ENCODE results near the gene IL21.
A peak's percentile ranks its signal among the peaks of the same experiment; 100 is the strongest.

The IL21 gene

DNA sequence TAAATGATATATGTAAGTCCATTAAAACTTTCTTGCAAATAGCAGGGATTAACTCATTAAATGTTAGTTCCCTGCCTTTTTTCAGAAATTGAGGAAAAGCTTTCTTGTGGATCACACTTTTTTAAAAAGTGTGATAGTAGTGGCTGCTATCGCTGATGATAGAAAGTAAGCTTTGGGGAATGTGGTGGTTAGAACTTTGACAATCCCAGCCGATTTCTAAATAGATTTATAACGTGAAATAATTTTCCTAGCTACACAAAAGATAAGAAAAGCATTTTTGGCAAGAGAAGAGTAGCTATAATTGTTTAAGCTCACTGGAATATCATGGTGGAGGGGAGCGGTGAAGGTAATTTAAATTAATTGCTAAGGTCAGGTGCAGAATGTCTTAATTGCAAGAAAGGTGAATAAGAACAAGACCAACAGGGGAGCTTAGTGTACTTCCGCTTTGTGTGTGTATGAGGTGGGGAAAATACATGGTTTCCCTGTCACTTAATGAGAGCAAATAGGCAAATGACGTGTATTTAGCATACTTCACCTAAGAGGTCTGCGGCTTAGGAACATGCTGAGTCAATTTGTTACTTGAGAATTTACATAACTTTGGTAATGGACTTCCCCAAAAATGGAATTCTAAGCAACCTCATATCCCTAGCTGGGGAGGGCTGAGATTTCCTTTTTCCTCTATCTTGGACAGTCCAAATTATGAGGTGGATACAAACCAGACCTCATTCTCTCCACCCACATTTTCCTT is 11.7 kb upstream of the IL21 start:
- DNase-seq = no peak

DNA sequence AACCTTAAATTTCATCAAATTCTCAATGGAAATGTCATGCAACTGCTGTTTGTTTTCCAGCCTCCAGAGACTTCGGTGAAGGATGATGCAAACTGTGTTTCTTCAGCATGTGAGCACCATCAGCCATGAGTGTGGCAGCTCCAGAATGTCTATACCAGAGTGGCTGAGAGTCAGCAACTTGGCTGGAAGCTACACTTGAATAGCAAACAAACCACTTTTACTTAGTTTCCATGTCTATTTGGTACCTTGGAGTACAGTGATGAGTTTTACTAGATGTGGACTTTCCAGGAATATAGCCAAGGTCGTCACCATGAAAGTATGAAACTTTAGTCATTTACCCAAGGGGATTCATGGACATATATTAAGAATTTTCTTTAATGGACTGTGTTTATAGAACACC is 4.3 kb upstream of the IL21 start:
- no peak for DNase-seq

DNA sequence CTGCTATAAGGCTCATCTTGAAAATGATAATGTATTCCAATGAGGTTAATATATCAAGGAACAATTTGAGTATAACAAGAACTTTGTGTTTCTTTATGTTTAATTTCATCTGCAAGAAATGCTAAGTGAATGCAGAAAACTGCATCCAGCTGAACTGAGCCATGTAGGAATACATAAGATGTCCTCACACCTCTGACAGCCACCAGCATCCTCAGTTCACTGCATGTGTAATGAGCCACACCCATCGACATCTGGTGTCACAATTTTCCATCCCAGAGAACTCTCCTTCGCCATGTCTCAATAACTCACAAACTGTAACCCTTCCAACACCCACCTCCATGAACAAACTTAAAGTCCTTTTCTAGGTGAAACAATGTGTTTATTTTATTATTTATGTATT is 3.3 kb upstream of the IL21 start:
- DNase-seq = no peak

DNA sequence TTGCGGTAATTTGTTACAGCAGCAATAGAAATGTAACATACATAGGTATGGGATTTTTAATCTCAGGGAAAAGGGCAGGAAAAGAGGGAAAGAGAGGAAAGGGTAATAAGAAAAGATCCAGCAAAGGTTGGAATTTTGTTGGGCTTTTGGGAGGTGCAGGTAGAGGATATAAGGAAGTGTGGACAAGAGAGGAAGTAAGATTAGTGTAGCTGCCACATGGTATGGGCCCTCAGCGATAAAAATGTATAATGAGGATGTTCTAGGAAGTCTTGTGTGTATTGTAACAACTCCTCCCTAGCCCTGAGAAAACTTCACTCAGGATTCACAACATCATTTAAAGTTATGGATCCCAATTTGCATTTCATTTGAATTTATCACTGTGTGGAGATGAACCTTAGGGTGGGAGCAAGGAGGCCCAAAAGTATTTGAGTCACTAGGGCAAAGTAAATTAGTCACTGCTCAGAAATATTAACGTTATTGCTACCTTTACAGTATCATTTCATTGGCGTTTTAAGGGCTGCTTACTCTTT is 2.8 kb upstream of the IL21 start:
- DNase-seq = no peak

DNA sequence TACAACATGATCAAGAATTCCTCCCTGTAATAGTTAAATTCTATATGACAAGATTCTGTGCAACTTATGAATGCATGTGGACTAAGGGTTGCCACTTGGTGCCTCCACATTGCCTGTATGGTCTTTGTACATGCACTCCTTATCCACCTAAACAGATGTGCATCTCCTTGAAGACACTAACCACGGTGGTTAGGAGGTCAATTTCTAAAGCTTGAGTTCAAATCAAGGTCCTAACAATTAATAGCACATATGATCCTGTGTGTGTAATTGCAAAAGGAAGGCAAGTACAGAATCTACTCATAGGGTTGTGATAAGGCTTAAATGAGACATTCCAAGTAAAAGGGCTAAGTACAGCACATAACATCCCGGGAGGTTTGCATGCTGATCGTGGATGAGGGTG is 1.5 kb upstream of the IL21 start:
- DNase-seq = no peak

DNA sequence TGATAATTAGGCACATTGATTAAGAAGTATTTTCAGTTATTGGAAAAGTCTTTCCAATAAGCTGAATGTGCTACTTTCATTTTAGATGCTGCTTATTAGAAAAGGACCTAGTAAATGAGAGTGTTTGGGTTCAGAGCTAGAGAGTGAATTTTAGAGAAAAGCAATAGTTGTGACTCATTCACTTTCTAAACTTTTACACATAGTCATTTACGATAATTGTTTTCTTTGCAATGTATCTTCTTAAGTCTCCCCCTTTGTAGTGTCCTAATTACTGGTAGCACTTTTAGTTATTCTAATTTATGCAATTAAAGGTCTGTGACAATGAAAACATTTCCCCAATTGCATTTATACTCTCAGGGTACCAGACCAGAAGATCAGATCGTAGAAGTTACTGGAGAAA is 1.3 kb downstream of the IL21 start:
- no peak for DNase-seq

DNA sequence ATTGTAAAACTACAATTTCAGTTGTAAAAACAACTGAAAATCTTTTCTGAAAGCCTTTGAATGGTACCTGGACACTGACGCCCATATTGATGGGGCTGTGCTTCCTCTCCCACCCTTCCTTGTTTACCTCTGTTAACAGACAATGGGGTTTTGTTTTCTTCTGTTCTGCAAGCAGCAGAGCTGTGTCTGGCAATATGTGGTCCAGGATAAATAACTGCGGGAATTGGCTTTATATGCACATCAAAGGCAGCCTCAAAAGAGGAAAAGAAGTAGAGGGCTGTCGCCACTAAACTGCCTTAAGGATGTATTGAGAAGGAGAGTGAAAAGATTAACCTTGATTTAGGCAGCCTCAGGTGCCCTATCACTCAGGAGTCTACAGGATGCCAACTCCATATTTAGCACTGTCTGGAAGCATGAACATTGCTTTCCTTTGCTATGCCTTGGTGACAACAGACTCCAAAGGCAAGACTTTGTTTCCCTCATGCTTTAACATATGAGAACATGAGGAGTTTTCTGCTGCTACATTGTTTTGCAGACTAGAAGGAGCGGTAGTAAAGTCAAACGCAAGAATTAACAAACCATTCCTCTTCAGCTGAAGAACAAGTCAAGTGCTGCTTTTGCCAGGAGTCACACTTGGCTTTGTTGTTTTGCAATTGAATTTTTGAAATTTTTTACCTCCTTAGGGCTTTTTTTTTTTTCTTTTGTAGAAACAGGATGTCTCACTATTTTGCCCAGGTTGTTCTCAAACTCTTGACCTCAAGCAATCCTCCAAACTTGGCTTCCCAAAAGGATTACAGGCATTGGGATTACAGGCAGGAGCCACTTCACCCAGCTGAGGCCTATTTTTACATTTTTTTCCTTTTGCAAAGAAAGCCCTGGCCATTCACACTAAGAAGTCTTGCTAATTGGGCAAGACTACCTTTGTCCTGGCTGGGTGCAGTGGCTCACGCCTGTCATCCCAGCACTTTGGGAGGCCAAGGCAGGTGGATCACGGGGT is 3.0 kb downstream of the IL21 start:
- DNase-seq = no peak

DNA sequence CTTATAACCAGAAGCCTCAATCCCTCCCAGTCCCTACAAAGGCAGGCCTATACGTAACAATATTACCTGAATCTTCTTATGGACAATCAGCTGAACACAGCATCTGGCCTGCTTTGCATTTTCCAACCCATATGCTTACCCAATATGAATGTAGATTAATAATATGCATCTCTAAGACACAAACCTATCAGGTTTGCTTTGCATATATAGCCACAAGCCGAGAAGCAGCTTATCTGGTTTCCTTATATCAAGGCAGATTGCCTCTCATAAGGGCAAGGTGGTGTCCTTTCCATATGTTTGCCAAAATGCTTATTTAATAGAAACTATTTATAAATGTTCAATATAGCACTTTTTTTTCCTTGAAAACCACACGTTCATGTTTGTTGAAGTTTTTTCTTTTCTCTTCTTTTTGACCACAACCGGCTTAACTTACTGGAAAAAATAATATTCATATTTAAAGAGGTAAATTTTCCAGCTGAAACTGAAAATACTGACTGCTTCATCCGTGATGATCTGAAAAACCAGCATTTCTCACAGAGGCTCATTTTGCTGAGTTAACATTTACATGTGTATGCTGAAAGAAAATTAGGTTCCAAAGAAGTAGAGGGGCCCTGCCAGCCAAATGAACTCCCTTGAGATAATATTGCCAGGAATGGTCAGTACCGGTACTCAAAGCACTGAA is 3.8 kb downstream of the IL21 start:
- no peak for DNase-seq

DNA sequence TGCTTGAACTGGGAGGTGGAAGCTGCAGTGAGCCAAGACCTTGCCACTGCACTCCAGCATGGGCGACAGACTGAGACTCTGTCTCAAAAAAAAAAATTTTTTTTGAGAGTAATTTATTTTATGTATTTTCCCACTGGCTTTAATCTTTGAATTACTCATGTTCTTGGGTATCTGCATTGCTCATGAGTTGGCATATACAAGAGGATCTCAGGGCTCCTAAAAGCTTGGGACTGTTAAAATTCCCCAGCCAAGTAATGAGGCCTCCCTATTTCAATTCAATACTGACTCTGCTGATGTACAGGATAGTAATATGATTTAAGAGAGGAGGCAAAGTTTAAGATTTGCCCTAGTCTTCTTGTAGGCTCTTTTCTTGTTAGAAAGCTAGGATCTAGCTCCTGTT is 6.2 kb downstream of the IL21 start:
- DNase-seq = no peak

DNA sequence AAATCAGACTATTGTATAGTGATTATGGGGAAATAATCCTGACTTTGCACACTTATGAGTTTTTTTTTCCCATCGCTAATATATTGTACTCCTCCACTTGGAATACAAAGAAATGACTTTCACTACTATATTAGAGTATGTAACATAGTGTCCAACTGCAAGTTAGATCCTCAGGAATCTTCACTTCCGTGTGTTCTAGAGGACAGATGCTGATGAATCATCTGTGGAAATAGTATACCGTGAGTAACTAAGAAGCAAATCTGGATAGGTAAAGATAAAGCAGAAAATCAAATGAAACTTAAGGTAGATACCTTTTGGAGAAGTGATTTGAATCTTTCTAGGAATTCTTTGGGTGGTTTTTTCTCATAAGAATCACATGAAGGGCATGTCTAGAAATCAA is 8.3 kb downstream of the IL21 start:
- no peak for DNase-seq

DNA sequence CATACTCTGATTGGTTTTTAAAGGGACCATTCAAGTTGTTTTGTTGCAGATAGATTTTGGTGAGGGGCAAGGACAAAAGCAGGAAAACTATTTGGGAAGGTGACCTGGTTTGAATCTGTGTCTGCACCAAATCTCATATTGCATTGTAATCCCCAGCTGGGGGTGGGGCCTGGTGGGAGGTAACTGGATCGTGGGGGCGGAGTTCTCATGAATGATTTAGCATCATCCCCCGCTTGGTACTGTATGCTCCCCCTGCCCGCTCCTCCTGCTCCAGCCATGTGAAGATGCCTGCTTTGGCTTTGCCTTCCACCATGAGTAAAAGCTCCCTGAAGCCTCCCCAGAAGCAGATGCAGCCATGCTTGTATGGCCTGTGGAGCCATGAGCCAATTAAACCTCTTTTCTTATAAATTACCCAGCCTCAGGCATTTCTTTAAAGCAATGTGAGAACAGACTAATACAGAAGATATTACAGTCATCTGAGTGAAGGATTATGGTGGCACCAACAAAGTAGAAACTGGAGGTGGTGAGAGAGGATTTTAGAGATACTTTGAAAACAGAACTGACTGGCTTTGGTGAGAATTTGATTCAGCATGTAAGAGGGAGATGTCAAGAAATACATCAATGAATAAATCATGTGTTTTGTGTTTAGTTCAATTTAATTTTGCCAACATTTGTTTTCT is 14.4 kb downstream of the IL21 start:
- DNase-seq = no peak

DNA sequence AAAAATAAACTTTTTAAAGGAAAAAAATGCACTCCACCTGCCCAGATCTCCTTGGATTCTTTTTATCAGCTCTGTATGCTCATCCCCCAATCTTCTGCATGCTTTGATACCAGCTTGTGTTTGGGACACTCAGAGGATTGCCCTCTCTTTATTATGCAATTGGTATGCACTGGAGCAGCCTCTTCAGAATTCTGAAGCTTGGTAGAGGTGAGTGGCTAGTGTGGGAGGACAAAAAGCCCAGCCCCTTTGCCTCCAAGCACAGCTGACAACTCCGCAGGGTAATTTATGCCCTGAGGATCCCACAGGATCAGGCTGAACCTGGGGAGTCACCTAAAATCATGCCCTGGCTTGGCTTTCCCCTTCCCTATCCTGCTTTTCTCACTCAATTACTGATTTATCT is 16.7 kb downstream of the IL21 start:
- no peak for DNase-seq

DNA sequence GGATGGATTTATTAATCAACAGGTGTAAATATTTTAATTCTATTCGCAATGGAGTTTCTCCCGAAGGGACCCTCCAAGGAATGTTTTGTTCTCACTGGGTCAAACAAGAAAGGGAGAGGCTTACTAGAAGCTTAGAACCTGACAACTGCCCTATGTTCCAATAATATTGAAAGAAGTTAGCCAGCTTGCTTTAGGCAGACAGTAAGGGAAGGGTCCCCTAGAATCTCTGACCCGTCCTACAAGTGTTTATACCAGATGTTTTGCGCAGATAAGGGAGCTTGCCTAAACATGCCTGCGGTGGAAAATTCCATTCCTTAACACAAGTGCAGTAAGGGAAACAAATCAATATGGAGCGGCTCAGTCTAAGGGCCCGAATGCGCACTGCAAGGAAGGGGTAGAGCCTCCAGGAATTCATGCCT is 17.7 kb downstream of the IL21 start:
- DNase-seq = no peak

DNA sequence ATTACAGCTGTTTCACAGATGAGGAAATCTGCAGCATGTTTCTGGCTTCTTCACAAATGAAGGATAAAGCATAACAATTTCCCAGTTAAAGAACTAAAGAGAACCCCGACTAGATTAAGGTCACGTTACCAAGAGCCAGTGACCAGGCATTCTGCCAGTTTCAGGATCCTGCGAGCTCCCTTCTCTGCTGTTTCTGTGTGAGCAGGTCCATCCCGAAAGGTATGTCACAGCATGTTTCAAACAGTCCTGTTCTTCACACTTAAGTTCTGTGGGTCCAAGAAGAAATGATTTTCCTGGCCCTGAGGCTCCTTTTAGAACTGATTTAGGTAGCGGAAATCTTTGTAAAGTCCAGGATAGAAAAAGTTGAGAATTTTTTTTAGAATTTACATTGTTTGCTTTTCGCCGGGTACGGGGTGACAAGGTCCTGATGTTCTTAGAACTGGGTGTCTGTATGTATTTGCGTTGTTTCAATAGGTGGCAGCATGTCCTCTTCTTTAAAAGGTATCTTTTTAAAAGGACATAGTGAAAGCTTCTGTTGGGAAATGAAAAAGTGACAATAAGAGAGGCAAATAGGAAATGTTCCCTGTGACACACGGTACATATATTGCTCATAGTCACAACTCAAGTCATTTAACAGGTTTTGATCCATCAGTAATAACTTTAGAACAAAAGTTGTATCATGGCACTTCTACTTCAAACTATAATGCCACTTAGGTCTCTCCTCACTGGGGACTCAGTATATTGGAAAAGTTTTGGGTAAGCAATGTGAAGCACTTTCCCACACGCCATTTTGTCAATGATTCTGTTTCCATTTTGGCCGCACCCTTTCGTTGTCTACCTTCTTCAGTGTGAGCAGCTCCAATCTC is 18.4 kb downstream of the IL21 start:
- peak; percentile 20 for DNase-seq

DNA sequence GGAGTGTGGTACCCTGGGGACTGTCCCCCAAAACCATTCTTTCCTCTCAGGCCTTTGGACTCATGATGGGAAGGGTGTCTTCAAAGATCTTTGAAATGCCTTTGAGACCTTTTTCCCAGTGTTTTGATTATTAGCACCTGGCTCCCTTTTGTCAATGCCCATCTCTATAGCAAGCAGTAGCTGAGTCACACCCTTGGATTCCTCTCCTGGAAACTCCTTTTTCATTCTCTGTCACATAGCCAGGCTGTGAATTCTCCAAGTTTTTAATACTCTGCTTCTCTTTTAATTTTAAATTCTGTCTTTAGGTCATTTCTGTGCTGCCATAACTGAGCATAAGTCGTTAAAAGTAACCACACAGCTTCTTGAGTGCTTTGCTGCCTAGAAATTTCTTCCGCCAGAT is 29.7 kb downstream of the IL21 start:
- DNase-seq = no peak

DNA sequence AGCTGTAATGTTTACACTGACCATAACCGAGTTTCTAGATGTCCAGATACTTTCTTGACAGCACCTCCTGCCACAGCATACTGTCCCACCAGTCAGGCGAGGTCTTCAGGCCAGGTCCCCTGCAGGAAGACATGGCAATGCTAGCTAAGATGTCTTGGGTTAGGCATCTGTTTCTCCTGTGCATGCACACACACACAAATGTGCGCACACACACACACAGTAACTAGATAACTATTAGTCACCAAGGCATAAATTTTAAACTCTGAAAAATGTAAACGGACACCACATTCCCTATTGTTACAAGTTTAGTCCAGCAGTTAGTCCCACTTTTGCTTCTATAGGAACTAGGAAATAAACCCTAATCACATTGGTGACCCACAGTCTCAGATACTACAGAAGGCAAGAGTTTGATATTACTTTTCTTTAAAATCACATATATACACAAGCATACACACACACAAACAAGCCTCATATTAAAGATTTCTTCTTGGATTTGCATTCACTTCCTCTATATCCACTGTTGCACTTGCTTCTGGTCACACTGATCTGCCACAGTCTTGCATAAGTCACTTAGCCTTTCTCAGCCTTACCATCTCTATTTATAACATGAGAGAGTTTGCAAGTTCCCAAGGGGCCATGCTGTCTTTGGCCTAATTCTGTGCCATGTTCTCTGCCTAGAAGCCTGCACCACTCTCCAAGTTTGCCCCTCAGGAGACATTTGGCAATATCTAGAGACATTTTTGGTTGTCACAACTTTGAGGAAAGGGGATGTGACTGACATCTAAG is 32.2 kb downstream of the IL21 start:
- DNase-seq = no peak

DNA sequence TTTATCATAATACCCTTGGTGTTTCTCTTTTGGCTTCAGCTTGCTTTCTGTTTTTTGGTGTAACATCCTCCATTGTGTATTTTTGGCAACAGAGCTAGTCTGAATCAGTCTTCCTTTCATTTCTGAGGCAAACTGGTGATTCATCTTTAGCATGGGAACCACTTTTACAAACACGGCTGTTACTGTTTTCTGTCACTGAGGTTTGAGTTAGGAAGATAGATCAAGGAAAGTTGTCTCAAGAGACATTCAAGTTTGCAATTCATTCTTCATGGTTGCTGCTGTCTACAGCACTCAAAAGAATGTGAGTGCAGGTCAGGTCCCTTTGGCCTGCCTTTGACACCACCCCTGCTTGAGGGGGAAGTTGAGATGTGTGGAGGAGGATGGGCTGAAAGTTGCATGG is 36.3 kb downstream of the IL21 start:
- DNase-seq = peak; percentile 25

DNA sequence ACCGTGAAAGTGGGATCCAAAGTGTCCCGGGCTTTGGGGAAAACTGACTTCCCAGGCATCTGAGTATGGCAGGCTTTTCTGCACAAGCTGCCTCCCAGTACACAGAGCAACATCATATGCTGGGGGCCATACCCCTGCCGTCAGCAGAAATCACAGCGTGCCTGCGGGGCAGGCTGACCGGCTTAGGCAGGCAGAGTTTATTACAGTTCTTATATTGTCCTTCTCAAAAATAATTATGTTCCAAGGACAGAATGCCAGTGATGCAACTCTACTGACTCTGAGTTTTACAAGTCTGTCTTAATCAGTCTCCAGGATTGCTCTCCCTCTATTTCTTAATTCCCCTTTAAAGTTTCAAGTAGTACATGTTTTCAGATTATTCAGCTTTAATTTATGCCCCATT is 37.0 kb downstream of the IL21 start:
- DNase-seq = no peak

DNA sequence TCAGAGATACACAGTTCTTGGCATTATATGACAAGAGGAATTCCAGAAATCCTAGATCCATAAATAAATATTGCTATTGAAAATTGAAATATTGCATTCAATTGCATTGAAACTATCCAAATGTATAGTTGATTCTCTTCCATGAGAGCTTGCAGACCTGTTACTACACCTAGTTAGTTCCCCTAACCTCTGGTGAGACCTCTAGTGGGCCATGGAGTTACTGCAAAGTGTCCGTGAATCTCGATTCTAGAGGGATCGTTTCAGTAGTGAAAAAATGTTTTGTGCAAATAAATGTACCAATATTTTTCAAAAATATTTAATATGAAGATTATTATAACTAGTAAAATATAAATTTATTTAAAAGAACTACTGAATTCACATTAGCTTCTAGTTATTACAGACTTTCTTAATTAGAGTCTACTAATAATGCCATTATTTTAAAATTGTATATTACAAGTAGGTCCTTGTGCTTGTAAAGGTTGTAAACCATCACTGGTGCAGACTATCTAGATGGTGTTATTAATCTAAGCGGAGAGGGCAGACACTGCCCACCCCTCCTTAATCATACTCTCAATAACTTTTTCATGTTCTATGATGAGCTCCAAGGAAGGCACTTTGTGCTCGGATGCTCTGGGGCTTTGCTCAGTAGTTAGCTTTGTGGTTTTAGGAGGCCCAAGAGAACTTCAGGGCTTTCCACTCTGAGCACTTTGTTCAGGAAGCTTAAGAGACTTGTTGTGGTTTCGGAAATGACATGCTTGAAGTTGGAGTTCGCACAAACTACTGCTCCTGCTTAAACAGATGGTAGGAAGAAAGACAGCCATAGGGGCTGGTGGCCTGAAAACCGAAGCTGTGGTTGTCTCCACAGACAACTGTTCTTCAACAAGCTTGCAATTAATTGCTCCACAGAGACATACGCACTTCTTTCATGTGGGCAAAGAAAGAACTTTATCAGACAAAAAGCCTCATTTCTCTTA is 42.8 kb downstream of the IL21 start:
- peak; percentile 76 for DNase-seq

DNA sequence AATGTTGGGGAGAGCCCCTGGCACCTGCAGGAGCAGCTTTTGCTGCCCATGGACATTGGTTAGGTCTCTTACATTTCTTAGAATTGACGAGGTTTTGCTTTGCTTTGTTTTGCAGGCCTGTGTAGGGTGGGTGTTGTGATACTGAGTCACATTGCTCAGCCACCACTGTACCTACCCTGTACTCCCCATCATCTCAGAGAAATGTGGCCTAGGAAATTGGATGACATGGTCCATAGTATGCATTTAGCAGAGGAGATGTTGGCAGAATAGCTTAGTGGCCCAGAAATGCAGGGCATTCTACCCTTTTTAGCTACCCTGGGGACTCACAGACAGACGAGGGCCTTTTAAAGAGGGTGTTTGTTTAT is 43.7 kb downstream of the IL21 start:
- no peak for DNase-seq

All from CD4-positive, alpha-beta T cell treated with Interleukin-6 for 4 hours (primary cell).